SH-SY5Y (cell line): ENCODE results near the gene CBX4.

Experiments
- GATA2 ChIP-seq: IDR thresholded peaks from 2 replicates; pipeline ENCODE4 v1.6.1; 2011; ENCODE audit warnings: mild to moderate bottlenecking, low read depth, low read length
- GATA3 ChIP-seq: IDR thresholded peaks from 2 replicates; pipeline ENCODE4 v1.6.1; 2011; ENCODE audit warnings: low read depth, mild to moderate bottlenecking, low read length, moderate library complexity

GRCh38 chr17:79798299-79799173, 40.7 kb downstream of the CBX4 start:
- no peak for TF ChIP-seq GATA2
- no peak for TF ChIP-seq GATA3
